HepG2 (cell line): ENCODE measurements around the gene PRRC2A. TPM values are rescaled to one million over a fixed set of nuclear protein-coding genes. Genes with fewer than 3 reads are reported as not detected.

ENCODE experiments used
- CCDC6 ChIP-seq: sonication (generic); formaldehyde crosslinking; IDR thresholded peaks from 2 replicates; pipeline ENCODE4 v1.8.1; 2022; ENCODE audit warnings: mild to moderate bottlenecking, missing genetic modification reagents, moderate library complexity
- E2F1 ChIP-seq: sonication (generic); formaldehyde crosslinking; IDR thresholded peaks from 2 replicates; pipeline ENCODE4 v1.5.0; 2020; ENCODE audit warnings: missing genetic modification reagents
- HOMEZ ChIP-seq: IDR thresholded peaks from 2 replicates; pipeline ENCODE4 v1.6.1; 2016; ENCODE audit warnings: low read depth
- NAIF1 ChIP-seq: sonication (generic); formaldehyde crosslinking; IDR thresholded peaks from 2 replicates; pipeline ENCODE4 v1.5.0; 2020; ENCODE audit warnings: mild to moderate bottlenecking, missing genetic modification reagents, borderline replicate concordance
- NR2F6 ChIP-seq, 2 experiments: IDR thresholded peaks; 2 replicates each; pipeline ENCODE4 v1.6.1; 2016; ENCODE audit warnings: antibody characterized with exemption in 1 of 2, mild to moderate bottlenecking in 1 of 2
- SAP130 ChIP-seq: IDR thresholded peaks from 2 replicates; pipeline ENCODE4 v1.6.1; 2016; ENCODE audit warnings: low read depth
- SOX13 ChIP-seq, 3 experiments: fragments of 450-650 bp in 1 of 3; sonication (generic) in 1 of 3; formaldehyde crosslinking in 1 of 3; IDR thresholded peaks in 2 of 3; conservative IDR thresholded peaks in 1 of 3; 2 replicates each; pipeline versions ENCODE4 v1.5.0 to v1.6.1; 2016 to 2020; ENCODE audit warnings: antibody characterized with exemption in 1 of 3, mild to moderate bottlenecking in 1 of 3, missing compliant biosample characterization in 1 of 3, missing genetic modification reagents in 1 of 3, moderate library complexity in 1 of 3
- TBP ChIP-seq: sonication (generic); formaldehyde crosslinking; IDR thresholded peaks from 2 replicates; pipeline ENCODE4 v1.5.0; 2020; ENCODE audit warnings: missing genetic modification reagents
- THAP7 ChIP-seq: sonication (generic); formaldehyde crosslinking; IDR thresholded peaks from 2 replicates; pipeline ENCODE4 v1.8.1; 2023; ENCODE audit warnings: mild to moderate bottlenecking, missing genetic modification reagents
- ZBTB39 ChIP-seq: sonication (generic); formaldehyde crosslinking; IDR thresholded peaks from 2 replicates; pipeline ENCODE4 v1.5.0; 2020; ENCODE audit warnings: missing genetic modification reagents
- ZNF124 ChIP-seq: sonication (generic); formaldehyde crosslinking; IDR thresholded peaks from 2 replicates; pipeline ENCODE4 v1.4.0; 2020; ENCODE audit warnings: missing genetic modification reagents
- ZNF253 ChIP-seq: sonication (generic); formaldehyde crosslinking; IDR thresholded peaks from 2 replicates; pipeline ENCODE4 v1.8.0; 2022; ENCODE audit warnings: mild to moderate bottlenecking, missing genetic modification reagents, borderline replicate concordance
- ZNF256 ChIP-seq: sonication (generic); formaldehyde crosslinking; conservative IDR thresholded peaks from 2 replicates; pipeline ENCODE4 v1.4.0; 2020; ENCODE audit warnings: missing genetic modification reagents
- ZNF317 ChIP-seq: sonication (generic); formaldehyde crosslinking; IDR thresholded peaks from 2 replicates; pipeline ENCODE4 v1.5.0; 2020; ENCODE audit warnings: mild to moderate bottlenecking, missing genetic modification reagents
- ZNF430 ChIP-seq: sonication (generic); formaldehyde crosslinking; IDR thresholded peaks from 2 replicates; pipeline ENCODE4 v1.9.0; 2021; ENCODE audit warnings: mild to moderate bottlenecking, missing genetic modification reagents
- ZNF562 ChIP-seq: sonication (generic); formaldehyde crosslinking; IDR thresholded peaks from 2 replicates; pipeline ENCODE4 v1.8.0; 2022; ENCODE audit warnings: missing genetic modification reagents, borderline replicate concordance
- ZNF597 ChIP-seq: sonication (generic); formaldehyde crosslinking; IDR thresholded peaks from 2 replicates; pipeline ENCODE4 v1.5.0; 2020; ENCODE audit warnings: missing genetic modification reagents
- ZNF746 ChIP-seq: sonication (generic); formaldehyde crosslinking; IDR thresholded peaks from 2 replicates; pipeline ENCODE4 v1.8.0; 2022; ENCODE audit warnings: mild to moderate bottlenecking, missing genetic modification reagents
- polyA plus RNA-seq, 8 experiments: library from polyadenylated mRNA; depleted of rRNA in 3 of 8; stranded (reverse) in 7 of 8; unstranded in 1 of 8; fragments of >200 nt; fragmentation: Illumina TruSeq in 4 of 8; extraction: Trizol in 4 of 8; gene quantifications; 2 replicates each; pipeline versions ENCODE4 v1.2.1 to v1.2.3, GENCODE V29; 2011 to 2016; ENCODE audit warnings: low read depth in 4 of 8, missing spikeins in 1 of 8, mixed read lengths in 1 of 8; ENCODE audit not compliant: insufficient read depth in 1 of 8
- total RNA-seq, 5 experiments: library from RNA; depleted of rRNA; stranded (reverse); fragments of >200 nt; fragmentation: Illumina TruSeq; extraction: Trizol; gene quantifications; 2 replicates each; pipeline ENCODE4 v1.2.3, GENCODE V29; 2016; ENCODE audit warnings: low read depth in 1 of 5

The PRRC2A gene
- total and polyA plus RNA-seq, 2 of the 13 experiments (the other 11 are each of a cell fraction or from before 2014, with no cell fraction given), result 38.9 to 47.4 TPM

GRCh38 chr6:31660381-31661261 is 40.1 kb downstream of the PRRC2A start, which contains the start of gene C6orf47 (continued):
- TF ChIP-seq ZNF430 (CRISPR knock-in tag) (peak; percentile 59; the same call in 1 of the 2 replicates), SOX13 (IDR thresholded peaks at IDR 0.05) (peak; percentile 43; the same call in 1 of the 2 replicates), SOX13 (CRISPR knock-in tag; conservative IDR thresholded peaks at IDR 0.05 in 1 of 2, IDR thresholded peaks at IDR 0.05 in 1 of 2) (peak in 1 of 2 experiments; percentile 40; a peak in 1 of 4 replicates), E2F1 (peak; percentile 90), ZBTB39 (CRISPR knock-in tag) (0 out of 2 replicates have a peak, but pooled peaks have one; percentile 56), ZNF317 (CRISPR knock-in tag) (no peak), ZNF562 (CRISPR knock-in tag) (no peak), ZNF253 (CRISPR knock-in tag) (no peak), SAP130 (peak; percentile 91), CCDC6 (CRISPR knock-in tag) (peak; percentile 97), ZNF746 (CRISPR knock-in tag) (no peak; the same call in none of the 2 replicates), HOMEZ (no peak; the same call in 1 of the 2 replicates), TBP (CRISPR knock-in tag) (0 out of 2 replicates have a peak, but pooled peaks have one; percentile 92), NR2F6 (IDR thresholded peaks at IDR 0.05) (no peak; the same call in 1 of the 2 replicates), NR2F6 (CRISPR knock-in tag; IDR thresholded peaks at IDR 0.05) (0 out of 2 replicates have a peak, but pooled peaks have one; percentile 8), NAIF1 (CRISPR knock-in tag) (peak; percentile 35; the same call in 1 of the 2 replicates), ZNF124 (CRISPR knock-in tag) (peak; percentile 90), ZNF256 (0 out of 2 replicates have a peak, but pooled peaks have one; percentile 84), THAP7 (CRISPR knock-in tag) (no peak), ZNF597 (CRISPR knock-in tag) (peak; percentile 81; the same call in 1 of the 2 replicates)
